GM23338 (cell line): ENCODE data around the gene AHDC1.
"Not testable (repeated sequence)": the region's sequence is repeated elsewhere in the genome, so short reads cannot be mapped to it uniquely, and the experiment has no call there.

Source experiments
- CREB1 ChIP-seq: fragments of 250-450 bp; sonication (Bioruptor Pico); IDR thresholded peaks from 2 replicates; pipeline ENCODE4 v1.5.0; 2020; ENCODE audit warnings: low read depth, mild to moderate bottlenecking, moderate library complexity
- EZH2 ChIP-seq: fragments of 200-600 bp; sonication (generic); IDR thresholded peaks from one replicate; pipeline ENCODE4 v1.8.0; 2017; ENCODE audit warnings: antibody characterized with exemption, mild to moderate bottlenecking, low read depth; ENCODE audit not compliant: unreplicated experiment
- EZH2phosphoT487 ChIP-seq: fragments of 200-600 bp; sonication (generic); IDR thresholded peaks from one replicate; pipeline ENCODE4 v1.8.1; 2018; ENCODE audit warnings: antibody characterized with exemption; ENCODE audit not compliant: unreplicated experiment
- NANOG ChIP-seq: IDR thresholded peaks from 2 replicates; pipeline ENCODE4 v1.6.1; 2016; ENCODE audit warnings: antibody characterized with exemption, borderline replicate concordance
- POLR2AphosphoS5 ChIP-seq: IDR thresholded peaks from 2 replicates; pipeline ENCODE4 v1.6.1; 2016; ENCODE audit warnings: antibody characterized with exemption, low read depth
- ZNF331 ChIP-seq: fragments of 250-450 bp; sonication (Bioruptor Pico); IDR thresholded peaks from 2 replicates; pipeline ENCODE4 v1.5.0; 2020; ENCODE audit warnings: low read depth, mild to moderate bottlenecking, moderate library complexity
- TF ChIP-seq, protein P1 (sequence below), 2 experiments: fragments of 200-600 bp in 1 of 2; sonication (generic) in 1 of 2; conservative IDR thresholded peaks; 2 replicates each; pipeline versions ENCODE4 v1.5.1 to v1.6.1; 2016 to 2017; ENCODE audit warnings: antibody characterized with exemption in 2 of 2, low read depth in 2 of 2, mild to moderate bottlenecking in 2 of 2, moderate library complexity in 1 of 2
- TF ChIP-seq, protein P2 (sequence below): IDR thresholded peaks from 2 replicates; pipeline ENCODE4 v1.6.1; 2016; ENCODE audit warnings: antibody characterized with exemption
- TF ChIP-seq, protein P3 (sequence below): IDR thresholded peaks from one replicate; pipeline ENCODE4 v1.6.1; 2018; ENCODE audit warnings: antibody characterized with exemption; ENCODE audit not compliant: unreplicated experiment

DNA sequence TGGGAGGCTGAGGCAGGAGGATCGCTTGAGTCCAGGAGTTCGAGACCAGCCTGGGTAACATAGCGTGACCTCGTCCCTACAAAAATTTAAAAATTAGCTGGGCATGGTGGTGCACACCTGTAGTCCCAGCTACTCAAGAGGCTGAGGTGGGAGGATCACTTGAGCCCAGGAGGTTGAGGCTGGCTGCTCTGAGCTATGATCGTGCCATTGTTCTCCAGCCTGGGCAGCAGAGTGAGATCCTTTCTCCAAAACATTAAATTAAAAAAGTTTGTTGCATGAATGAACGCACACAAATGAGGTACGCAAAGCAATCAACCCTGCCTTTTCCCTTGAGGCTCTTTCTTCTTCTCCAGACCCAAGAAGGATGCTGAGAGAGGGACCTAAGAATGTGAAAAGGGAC, 50.1 kb downstream of the AHDC1 start:
- TF ChIP-seq, protein P1, sequence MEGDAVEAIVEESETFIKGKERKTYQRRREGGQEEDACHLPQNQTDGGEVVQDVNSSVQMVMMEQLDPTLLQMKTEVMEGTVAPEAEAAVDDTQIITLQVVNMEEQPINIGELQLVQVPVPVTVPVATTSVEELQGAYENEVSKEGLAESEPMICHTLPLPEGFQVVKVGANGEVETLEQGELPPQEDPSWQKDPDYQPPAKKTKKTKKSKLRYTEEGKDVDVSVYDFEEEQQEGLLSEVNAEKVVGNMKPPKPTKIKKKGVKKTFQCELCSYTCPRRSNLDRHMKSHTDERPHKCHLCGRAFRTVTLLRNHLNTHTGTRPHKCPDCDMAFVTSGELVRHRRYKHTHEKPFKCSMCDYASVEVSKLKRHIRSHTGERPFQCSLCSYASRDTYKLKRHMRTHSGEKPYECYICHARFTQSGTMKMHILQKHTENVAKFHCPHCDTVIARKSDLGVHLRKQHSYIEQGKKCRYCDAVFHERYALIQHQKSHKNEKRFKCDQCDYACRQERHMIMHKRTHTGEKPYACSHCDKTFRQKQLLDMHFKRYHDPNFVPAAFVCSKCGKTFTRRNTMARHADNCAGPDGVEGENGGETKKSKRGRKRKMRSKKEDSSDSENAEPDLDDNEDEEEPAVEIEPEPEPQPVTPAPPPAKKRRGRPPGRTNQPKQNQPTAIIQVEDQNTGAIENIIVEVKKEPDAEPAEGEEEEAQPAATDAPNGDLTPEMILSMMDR (conservative IDR thresholded peaks at IDR 0.05; ENCODE audit: low read depth in 2 of 2) = not testable (repeated sequence)
- TF ChIP-seq EZH2; EZH2phosphoT487; POLR2AphosphoS5; NANOG; CREB1 (CRISPR knock-in tag); ZNF331 (CRISPR knock-in tag): not testable (repeated sequence)
- TF ChIP-seq, protein P2, sequence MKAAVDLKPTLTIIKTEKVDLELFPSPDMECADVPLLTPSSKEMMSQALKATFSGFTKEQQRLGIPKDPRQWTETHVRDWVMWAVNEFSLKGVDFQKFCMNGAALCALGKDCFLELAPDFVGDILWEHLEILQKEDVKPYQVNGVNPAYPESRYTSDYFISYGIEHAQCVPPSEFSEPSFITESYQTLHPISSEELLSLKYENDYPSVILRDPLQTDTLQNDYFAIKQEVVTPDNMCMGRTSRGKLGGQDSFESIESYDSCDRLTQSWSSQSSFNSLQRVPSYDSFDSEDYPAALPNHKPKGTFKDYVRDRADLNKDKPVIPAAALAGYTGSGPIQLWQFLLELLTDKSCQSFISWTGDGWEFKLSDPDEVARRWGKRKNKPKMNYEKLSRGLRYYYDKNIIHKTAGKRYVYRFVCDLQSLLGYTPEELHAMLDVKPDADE = not testable (repeated sequence)
- TF ChIP-seq, protein P3, sequence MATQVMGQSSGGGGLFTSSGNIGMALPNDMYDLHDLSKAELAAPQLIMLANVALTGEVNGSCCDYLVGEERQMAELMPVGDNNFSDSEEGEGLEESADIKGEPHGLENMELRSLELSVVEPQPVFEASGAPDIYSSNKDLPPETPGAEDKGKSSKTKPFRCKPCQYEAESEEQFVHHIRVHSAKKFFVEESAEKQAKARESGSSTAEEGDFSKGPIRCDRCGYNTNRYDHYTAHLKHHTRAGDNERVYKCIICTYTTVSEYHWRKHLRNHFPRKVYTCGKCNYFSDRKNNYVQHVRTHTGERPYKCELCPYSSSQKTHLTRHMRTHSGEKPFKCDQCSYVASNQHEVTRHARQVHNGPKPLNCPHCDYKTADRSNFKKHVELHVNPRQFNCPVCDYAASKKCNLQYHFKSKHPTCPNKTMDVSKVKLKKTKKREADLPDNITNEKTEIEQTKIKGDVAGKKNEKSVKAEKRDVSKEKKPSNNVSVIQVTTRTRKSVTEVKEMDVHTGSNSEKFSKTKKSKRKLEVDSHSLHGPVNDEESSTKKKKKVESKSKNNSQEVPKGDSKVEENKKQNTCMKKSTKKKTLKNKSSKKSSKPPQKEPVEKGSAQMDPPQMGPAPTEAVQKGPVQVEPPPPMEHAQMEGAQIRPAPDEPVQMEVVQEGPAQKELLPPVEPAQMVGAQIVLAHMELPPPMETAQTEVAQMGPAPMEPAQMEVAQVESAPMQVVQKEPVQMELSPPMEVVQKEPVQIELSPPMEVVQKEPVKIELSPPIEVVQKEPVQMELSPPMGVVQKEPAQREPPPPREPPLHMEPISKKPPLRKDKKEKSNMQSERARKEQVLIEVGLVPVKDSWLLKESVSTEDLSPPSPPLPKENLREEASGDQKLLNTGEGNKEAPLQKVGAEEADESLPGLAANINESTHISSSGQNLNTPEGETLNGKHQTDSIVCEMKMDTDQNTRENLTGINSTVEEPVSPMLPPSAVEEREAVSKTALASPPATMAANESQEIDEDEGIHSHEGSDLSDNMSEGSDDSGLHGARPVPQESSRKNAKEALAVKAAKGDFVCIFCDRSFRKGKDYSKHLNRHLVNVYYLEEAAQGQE = not testable (repeated sequence)
